Thyroid gland (tissue), 4 donors: ENCODE data around the gene IQCE. TPM values are rescaled to one million over a fixed set of nuclear protein-coding genes. Genes with fewer than 3 reads are reported as not detected.

ENCODE experiments used
- DNase-seq, 2 donors: peaks; one replicate each; pipeline ENCODE4 v3.0.0-alpha.2; 2019
- H3K27ac ChIP-seq, 3 donors: fragments of 200-600 bp; sonication (generic); 1 replicate in 2 of 3; 2 replicates in 1 of 3; pipeline ENCODE4 v1.5.1; 2016 to 2019; ENCODE audit warnings: mild to moderate bottlenecking in 1 of 3, moderate library complexity in 1 of 3
- H3K27me3 ChIP-seq: fragments of 200-600 bp; sonication (generic); one replicate; pipeline ENCODE4 v1.5.1; 2019
- H3K36me3 ChIP-seq, 2 donors: fragments of 200-600 bp; sonication (generic); one replicate each; pipeline ENCODE4 v1.5.1; 2016 to 2019
- H3K4me1 ChIP-seq, 2 donors: fragments of 200-600 bp; sonication (generic); one replicate each; pipeline ENCODE4 v1.5.1; 2017 to 2019
- H3K4me3 ChIP-seq, 3 donors: fragments of 200-600 bp; sonication (generic); replicated peaks in 1 of 3; 1 replicate in 2 of 3; 2 replicates in 1 of 3; pipeline ENCODE4 v1.5.1; 2016; ENCODE audit warnings: mild to moderate bottlenecking in 1 of 3
- H3K9me3 ChIP-seq: fragments of 200-600 bp; sonication (generic); one replicate; pipeline ENCODE4 v1.5.1; 2017
- POLR2A ChIP-seq, 2 donors: fragments of 450-650 bp; IDR thresholded peaks; one replicate each; pipeline ENCODE4 v1.6.1; 2017; ENCODE audit warnings: antibody characterized with exemption in 2 of 2, mild to moderate bottlenecking in 2 of 2, moderate library complexity in 1 of 2
- WGBS, 2 donors: methylation state at CpG; one replicate each; pipeline ENCODE4 v1.1.5; 2017; 5-methylcytosine and 5-hydroxymethylcytosine counted together
- intact Hi-C: fragments of 100-400 bp; cut with DNase I; formaldehyde crosslinking; loops from one replicate; pipeline ENCODE4 v1.15.1; 2023
- total RNA-seq, 4 donors: library from RNA; depleted of rRNA; stranded (reverse); fragments of >200 nt; gene quantifications; one replicate each; pipeline ENCODE4 v1.2.3, GENCODE V29; 2016
- TF ChIP-seq, protein P1 (sequence below), 6 experiments: fragments of 200-600 bp in 3 of 6; fragments of 450-650 bp in 3 of 6; sonication (generic) in 3 of 6; IDR thresholded peaks; one replicate each; pipeline ENCODE4 v1.5.1; 2016 to 2019; ENCODE audit warnings: antibody characterized with exemption in 6 of 6, mild to moderate bottlenecking in 2 of 6, inconsistent platforms in 1 of 6, moderate library complexity in 1 of 6

Gene IQCE
- total RNA-seq, 4 donors from 2014 or later = 16.0 to 40.2 (median 37.2) TPM

DNA sequence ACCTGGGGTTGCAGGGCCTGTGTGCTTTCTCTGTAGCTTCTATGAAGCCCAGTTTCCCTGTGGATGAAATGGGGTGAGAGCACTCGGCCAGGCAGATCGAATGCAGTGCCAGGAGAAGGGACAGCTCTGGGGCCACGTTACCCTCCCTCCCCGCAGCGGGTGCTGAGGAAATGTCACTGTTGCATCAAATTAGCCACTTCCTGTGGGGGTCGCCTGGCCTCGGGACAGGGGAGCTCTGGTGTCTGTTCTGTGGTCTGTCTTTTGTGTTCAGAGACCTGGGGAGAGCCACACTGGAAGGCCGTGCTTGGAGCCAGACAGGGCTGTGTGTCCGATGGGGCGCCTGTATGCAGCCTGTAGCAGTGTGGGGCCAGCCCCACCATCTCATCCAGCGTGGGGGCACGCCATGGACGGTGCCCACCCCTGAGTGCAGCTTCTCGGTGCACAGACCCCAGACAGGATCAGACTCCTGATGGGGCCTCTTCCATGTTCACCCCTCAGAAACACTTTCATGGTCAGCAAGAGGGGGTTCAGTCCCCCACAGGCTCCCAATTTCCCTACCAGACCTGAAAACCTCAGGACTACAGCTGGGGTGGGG, 86.6 kb downstream of the IQCE start:
- 74 to 77% methylated on average over 8 to 13 of the region's 14 CpGs for WGBS, 2 donors
- Histone ChIP-seq H3K27ac (no peak overlapping the region), H3K4me3 (no peak overlapping the region), H3K27me3 (no peaks in the 10 kb centered on the region), H3K9me3 (no peaks in the 10 kb centered on the region), H3K36me3 (peaks cover 14 to 20% of the 10 kb centered on the region in 2 donors), H3K4me1 (peaks cover 18 to 42% of the 10 kb centered on the region in 2 donors)
- no peak for DNase-seq
- TF ChIP-seq POLR2A (IDR thresholded peaks at IDR 0.05) = no peak
- TF ChIP-seq, protein P1, sequence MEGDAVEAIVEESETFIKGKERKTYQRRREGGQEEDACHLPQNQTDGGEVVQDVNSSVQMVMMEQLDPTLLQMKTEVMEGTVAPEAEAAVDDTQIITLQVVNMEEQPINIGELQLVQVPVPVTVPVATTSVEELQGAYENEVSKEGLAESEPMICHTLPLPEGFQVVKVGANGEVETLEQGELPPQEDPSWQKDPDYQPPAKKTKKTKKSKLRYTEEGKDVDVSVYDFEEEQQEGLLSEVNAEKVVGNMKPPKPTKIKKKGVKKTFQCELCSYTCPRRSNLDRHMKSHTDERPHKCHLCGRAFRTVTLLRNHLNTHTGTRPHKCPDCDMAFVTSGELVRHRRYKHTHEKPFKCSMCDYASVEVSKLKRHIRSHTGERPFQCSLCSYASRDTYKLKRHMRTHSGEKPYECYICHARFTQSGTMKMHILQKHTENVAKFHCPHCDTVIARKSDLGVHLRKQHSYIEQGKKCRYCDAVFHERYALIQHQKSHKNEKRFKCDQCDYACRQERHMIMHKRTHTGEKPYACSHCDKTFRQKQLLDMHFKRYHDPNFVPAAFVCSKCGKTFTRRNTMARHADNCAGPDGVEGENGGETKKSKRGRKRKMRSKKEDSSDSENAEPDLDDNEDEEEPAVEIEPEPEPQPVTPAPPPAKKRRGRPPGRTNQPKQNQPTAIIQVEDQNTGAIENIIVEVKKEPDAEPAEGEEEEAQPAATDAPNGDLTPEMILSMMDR (IDR thresholded peaks at IDR 0.05) = no peak
- intact Hi-C loops = no loop called here

DNA sequence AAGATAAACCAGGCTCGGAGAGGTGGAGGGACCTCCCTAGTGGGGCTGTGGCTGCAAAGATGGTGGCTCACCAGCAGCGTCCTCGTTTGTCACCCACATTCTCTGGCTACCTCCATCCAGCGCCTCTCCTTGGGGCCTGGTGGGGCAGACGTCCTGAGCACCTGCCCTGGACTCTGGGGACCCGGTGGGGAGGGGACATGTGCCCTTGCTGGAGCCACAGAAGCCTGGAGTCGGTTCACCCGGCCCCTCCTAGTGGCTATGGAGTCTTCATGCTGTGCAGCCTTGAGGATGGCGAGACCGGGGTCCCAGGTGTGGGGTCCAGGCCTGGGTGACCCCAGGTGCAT, 87.5 kb downstream of the IQCE start:
- TF ChIP-seq, protein P1 (IDR thresholded peaks at IDR 0.05) = no peak
- TF ChIP-seq POLR2A (IDR thresholded peaks at IDR 0.05) = no peak
- intact Hi-C loops = no loop called here
- Histone ChIP-seq H3K27me3 (no peaks in the 10 kb centered on the region), H3K4me3 (no peak overlapping the region), H3K27ac (no peak overlapping the region), H3K36me3 (peaks cover 14 to 21% of the 10 kb centered on the region in 2 donors), H3K4me1 (peaks cover 8 to 32% of the 10 kb centered on the region in 2 donors), H3K9me3 (no peaks in the 10 kb centered on the region)
- 85 to 90% methylated on average over 2 to 7 of the region's 10 CpGs for WGBS, 2 donors
- no peak for DNase-seq

DNA sequence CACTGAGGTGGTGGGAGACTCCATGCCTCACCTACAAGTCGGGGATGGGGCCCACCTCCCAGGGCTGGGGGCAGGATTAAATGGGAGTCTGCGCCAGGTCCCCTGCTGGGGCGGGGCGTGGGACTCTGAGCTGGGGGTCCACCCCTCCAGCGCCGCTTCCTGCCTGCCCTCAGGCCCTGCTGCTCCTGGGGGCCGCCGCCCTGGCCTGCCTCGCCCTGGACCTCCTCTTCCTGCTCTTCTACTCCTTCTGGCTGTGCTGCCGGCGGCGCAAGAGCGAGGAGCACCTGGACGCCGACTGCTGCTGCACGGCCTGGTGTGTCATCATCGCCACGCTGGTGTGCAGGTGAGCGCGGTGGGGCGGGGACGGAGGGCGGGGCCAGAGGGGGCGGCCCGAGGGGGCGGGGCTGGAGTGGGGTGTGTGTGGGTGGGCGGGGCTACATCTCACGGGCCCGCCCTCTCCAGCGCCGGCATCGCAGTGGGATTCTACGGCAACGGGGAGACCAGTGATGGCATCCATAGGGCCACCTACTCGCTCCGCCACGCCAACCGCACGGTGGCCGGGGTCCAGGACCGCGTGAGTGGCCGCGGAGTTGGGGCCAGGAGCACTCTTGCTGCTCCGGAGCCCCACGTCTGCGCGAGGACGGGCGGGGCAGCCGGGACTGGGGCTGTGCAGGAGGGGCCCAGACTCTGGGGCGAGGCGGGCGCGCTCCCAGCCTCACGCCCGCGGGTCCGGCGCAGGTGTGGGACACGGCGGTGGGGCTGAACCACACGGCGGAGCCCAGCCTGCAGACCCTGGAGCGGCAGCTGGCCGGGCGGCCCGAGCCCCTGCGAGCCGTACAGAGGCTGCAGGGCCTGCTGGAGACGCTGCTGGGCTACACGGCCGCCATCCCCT, 88.1 kb downstream of the IQCE start:
- Histone ChIP-seq H3K27me3 (no peaks in the 10 kb centered on the region), H3K4me3 (no peak overlapping the region), H3K4me1 (peaks cover 4 to 26% of the 10 kb centered on the region in 2 donors), H3K27ac (no peak overlapping the region), H3K9me3 (no peaks in the 10 kb centered on the region), H3K36me3 (peaks cover 17 to 25% of the 10 kb centered on the region in 2 donors)
- intact Hi-C loops = no loop called here
- WGBS, 2 donors = 90 to 97% methylated on average over 4 to 42 of the region's 73 CpGs
- DNase-seq = no peak
- TF ChIP-seq POLR2A (IDR thresholded peaks at IDR 0.05) = no peak
- TF ChIP-seq, protein P1 (IDR thresholded peaks at IDR 0.05) = no peak

DNA sequence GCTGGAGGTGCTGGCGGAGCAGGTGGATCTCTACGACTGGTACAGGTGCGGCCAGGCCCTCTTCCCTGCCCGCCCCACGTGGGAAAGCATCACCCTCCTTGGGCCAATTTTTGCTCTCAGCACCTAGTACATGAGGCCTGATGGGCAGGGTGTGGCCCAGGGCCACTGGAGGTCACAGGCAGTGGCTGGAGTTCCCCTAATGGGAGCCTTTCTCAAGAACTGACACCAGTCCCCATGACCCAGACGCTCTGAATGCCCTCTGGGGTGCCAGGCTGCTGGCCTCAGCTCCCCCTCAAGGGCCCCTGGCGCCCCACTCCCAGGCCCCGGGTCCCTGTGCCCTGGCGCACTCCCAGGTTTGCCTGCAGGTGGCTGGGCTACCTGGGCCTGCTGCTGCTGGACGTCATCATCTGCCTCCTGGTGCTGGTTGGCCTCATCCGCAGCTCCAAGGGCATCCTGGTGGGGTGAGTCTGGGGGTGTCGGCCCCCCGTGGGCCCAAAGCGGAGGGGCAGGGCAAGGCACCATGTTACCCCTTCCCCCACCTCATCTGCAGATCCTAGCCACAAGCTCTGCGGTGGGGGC, 88.9 kb downstream of the IQCE start:
- 81 to 87% methylated on average over 5 to 9 of the region's 15 CpGs for WGBS, 2 donors
- peaks cover 0 to 22% of the 10 kb centered on the region in 2 donors for H3K4me1 ChIP-seq
- H3K4me3 ChIP-seq = no peak overlapping the region
- no peak overlapping the region for H3K27ac ChIP-seq
- no peaks in the 10 kb centered on the region for H3K9me3 ChIP-seq
- intact Hi-C loops = no loop called here
- no peak for DNase-seq
- peaks cover 23 to 29% of the 10 kb centered on the region in 2 donors for H3K36me3 ChIP-seq
- TF ChIP-seq, protein P1 (IDR thresholded peaks at IDR 0.05) = no peak
- TF ChIP-seq POLR2A (IDR thresholded peaks at IDR 0.05) = no peak
- no peaks in the 10 kb centered on the region for H3K27me3 ChIP-seq
